DOHH2 (cell line): ENCODE data around the gene CENPT.

ENCODE experiments used
- H3F3A ChIP-seq: fragments of 200-600 bp; sonication (generic), shearing (Covaris generic); 2 replicates; pipeline ENCODE4 v1.6.0; 2016; ENCODE audit warnings: antibody characterized with exemption, mild to moderate bottlenecking; ENCODE audit not compliant: control insufficient read depth, insufficient read depth
- H3K27ac ChIP-seq: fragments of 200-600 bp; sonication (generic); 2 replicates; pipeline ENCODE4 v1.5.1; 2014; ENCODE audit warnings: low read depth, mild to moderate bottlenecking, low read length, moderate library complexity
- H3K27me3 ChIP-seq: fragments of 200-600 bp; sonication (generic); 2 replicates; pipeline ENCODE4 v1.6.1; 2014; ENCODE audit warnings: mild to moderate bottlenecking, low read length, mixed read lengths; ENCODE audit not compliant: control insufficient read depth
- H3K36me3 ChIP-seq: fragments of 200-600 bp; sonication (generic); 2 replicates; pipeline ENCODE4 v1.6.1; 2014; ENCODE audit warnings: mild to moderate bottlenecking, low read length, moderate library complexity, mixed read lengths; ENCODE audit not compliant: control insufficient read depth
- H3K4me1 ChIP-seq: fragments of 200-600 bp; sonication (generic); 2 replicates; pipeline ENCODE4 v1.6.1; 2014; ENCODE audit warnings: mild to moderate bottlenecking, low read length, mixed read lengths; ENCODE audit not compliant: control insufficient read depth
- H3K4me2 ChIP-seq: fragments of 200-600 bp; sonication (generic); 2 replicates; pipeline ENCODE4 v1.6.0; 2014; ENCODE audit warnings: mild to moderate bottlenecking, low read length, moderate library complexity
- H3K4me3 ChIP-seq: fragments of 200-600 bp; sonication (generic); 2 replicates; pipeline ENCODE4 v1.5.1; 2014; ENCODE audit warnings: mild to moderate bottlenecking, low read length, mixed read lengths
- H3K79me2 ChIP-seq: fragments of 200-600 bp; sonication (generic); 2 replicates; pipeline ENCODE4 v1.6.1; 2014; ENCODE audit warnings: mild to moderate bottlenecking, low read length, mixed read lengths; ENCODE audit not compliant: control insufficient read depth
- H3K9me2 ChIP-seq: fragments of 200-600 bp; sonication (generic); replicated peaks from 2 replicates; pipeline ENCODE4 v1.6.1; 2014; ENCODE audit warnings: mild to moderate bottlenecking, low read length, mixed read lengths; ENCODE audit not compliant: control insufficient read depth
- H3K9me3 ChIP-seq: fragments of 200-600 bp; sonication (generic); 2 replicates; pipeline ENCODE4 v1.6.1; 2014; ENCODE audit warnings: antibody characterized with exemption, low read length, mixed read lengths; ENCODE audit not compliant: control insufficient read depth, insufficient read depth
- H4K20me1 ChIP-seq: fragments of 200-600 bp; sonication (generic); 2 replicates; pipeline ENCODE4 v1.6.0; 2014; ENCODE audit warnings: low read depth, mild to moderate bottlenecking, antibody characterized with exemption, low read length, moderate library complexity; ENCODE audit not compliant: control insufficient read depth, insufficient read depth
- EZH2phosphoT487 ChIP-seq: fragments of 200-600 bp; sonication (generic); IDR thresholded peaks from 2 replicates; pipeline ENCODE4 v1.6.1; 2017; ENCODE audit warnings: borderline replicate concordance, mild to moderate bottlenecking, antibody characterized with exemption, low read length, moderate library complexity, mixed read lengths
- TF ChIP-seq, protein P1 (sequence below): fragments of 200-600 bp; sonication (generic); IDR thresholded peaks from one replicate; pipeline ENCODE4 v1.5.1; 2014; ENCODE audit warnings: antibody characterized with exemption, mild to moderate bottlenecking, low read depth, low read length; ENCODE audit not compliant: poor library complexity, severe bottlenecking

Gene CENPT

DNA sequence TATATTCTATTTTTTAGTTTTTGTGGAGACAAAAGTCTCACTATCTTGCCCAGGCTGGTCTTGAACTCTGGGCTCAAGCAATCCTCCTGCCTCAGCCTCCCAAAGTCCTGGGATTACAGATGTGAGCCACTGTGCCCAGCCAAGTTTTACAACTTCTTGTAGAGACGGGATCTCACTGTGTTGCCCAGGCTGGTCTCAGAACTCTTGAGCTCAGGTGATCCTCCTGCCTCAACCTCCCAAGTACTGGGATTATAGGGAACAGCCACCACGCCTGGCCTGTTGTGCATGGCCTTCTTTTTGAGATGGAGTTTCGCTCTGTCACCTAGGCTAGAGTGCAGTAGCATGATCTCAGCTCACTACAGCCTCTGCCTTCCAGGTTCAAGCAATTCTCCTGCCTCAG lies 6.2 kb upstream of the CENPT start:
- peaks cover 98% of the 10 kb centered on the region for H3K79me2 ChIP-seq
- peaks cover 29% of the 10 kb centered on the region for H3K36me3 ChIP-seq
- H3K4me1 ChIP-seq = peaks cover 6% of the 10 kb centered on the region; the same call in 1 of the 2 replicates
- H3K4me3 ChIP-seq = no peak overlapping the region
- H3K27me3 ChIP-seq = no peaks in the 10 kb centered on the region
- no peak overlapping the region for H3K27ac ChIP-seq
- TF ChIP-seq, protein P1, sequence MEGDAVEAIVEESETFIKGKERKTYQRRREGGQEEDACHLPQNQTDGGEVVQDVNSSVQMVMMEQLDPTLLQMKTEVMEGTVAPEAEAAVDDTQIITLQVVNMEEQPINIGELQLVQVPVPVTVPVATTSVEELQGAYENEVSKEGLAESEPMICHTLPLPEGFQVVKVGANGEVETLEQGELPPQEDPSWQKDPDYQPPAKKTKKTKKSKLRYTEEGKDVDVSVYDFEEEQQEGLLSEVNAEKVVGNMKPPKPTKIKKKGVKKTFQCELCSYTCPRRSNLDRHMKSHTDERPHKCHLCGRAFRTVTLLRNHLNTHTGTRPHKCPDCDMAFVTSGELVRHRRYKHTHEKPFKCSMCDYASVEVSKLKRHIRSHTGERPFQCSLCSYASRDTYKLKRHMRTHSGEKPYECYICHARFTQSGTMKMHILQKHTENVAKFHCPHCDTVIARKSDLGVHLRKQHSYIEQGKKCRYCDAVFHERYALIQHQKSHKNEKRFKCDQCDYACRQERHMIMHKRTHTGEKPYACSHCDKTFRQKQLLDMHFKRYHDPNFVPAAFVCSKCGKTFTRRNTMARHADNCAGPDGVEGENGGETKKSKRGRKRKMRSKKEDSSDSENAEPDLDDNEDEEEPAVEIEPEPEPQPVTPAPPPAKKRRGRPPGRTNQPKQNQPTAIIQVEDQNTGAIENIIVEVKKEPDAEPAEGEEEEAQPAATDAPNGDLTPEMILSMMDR = no peak
- TF ChIP-seq EZH2phosphoT487 = no peak
- H3K9me3 ChIP-seq = no peaks in the 10 kb centered on the region
- H3F3A ChIP-seq = no peaks in the 10 kb centered on the region
- H4K20me1 ChIP-seq = 0 out of 2 replicates have a peak, but pooled peaks cover 4% of the 10 kb centered on the region
- H3K4me2 ChIP-seq = no peak overlapping the region
- no peaks in the 10 kb centered on the region for H3K9me2 ChIP-seq

DNA sequence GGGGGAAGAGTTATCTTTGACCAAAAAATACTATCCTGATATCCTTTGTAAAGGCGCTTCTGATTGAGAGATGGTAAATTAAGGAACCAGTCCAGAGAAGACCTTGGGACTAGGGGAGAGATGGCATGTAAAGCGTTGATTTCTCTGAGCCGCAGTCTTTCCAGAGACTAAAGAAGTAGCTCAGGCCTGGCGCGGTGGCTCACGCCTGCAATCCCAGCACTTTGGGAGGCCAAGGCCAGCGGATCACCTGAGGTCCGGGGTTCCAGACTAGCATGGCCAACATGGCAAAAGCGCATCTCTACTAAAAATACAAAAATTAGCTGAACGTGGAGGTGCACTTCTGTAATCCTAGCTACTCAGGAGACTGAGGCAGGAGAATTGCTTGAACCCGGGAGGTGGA lies 625 bp upstream of the CENPT start:
- Histone ChIP-seq H3K4me2 (peak overlapping the region; percentile 78), H3K4me1 (peaks cover 42% of the 10 kb centered on the region), H3K27ac (no peak overlapping the region), H3K9me2 (no peaks in the 10 kb centered on the region), H3K4me3 (peak overlapping the region; percentile 77), H4K20me1 (peaks cover 6% of the 10 kb centered on the region), H3K27me3 (no peaks in the 10 kb centered on the region), H3K9me3 (no peaks in the 10 kb centered on the region), H3K36me3 (peaks cover 24% of the 10 kb centered on the region), H3K79me2 (peaks cover 92% of the 10 kb centered on the region), H3F3A (peaks cover 7% of the 10 kb centered on the region; the same call in 1 of the 2 replicates)
- TF ChIP-seq, protein P1 = no peak
- TF ChIP-seq EZH2phosphoT487 = no peak

DNA sequence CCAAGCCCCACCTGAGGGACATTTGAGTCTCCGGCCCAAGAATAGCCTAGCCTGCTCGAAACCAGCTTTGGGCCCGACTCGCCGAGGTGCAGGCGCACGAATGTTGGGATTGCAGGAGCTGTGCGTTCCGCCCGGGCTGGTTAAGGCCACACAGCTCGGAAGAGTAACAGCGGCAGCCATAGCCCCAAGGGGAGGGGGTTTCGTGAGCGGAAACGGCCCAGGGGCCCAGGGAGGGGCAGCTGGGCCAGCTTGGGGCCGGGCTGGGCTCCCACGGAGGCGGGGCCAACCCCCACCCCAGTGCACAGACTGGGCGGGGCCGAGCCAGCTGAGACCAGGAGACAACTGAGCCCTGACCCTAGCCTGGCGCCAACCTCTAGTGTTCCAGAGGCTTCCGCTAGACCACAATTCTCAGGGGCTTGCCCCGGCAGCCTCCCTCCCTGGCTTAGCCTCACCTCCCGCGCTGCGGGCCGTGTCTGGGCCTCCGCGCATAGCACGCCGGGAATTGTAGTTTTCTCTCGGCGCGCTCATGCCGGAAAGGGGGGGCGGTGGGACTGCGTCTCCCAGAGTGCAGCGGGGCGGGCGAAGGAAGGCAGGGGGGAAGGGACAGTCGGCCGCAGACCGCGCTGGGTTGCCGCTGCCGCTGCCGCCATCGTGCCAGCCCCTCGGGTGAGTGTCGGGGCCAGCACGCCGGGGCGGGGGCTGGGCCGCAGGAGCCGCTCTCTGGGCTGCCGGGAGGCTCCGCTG lies 1.0 kb downstream of the CENPT start, which contains the start of gene NUTF2:
Gene NUTF2, plus strand, starts transcription at position 614 of the 744 bp plus-strand sequence. CDS start 18,198 bp downstream, outside the sequence.
- TF ChIP-seq, protein P1 = no peak
- no peak for TF ChIP-seq EZH2phosphoT487
- Histone ChIP-seq H3K4me2 (peak within 1 kb of the TSS; percentile 78), H3K9me3 (no peaks in the 10 kb centered on the region), H3K27ac (peak within 1 kb of the TSS; percentile 67), H3K36me3 (peaks cover 25% of the 10 kb centered on the region), H3K9me2 (no peaks in the 10 kb centered on the region), H3F3A (peaks cover 7% of the 10 kb centered on the region; the same call in 1 of the 2 replicates), H4K20me1 (peaks cover 7% of the 10 kb centered on the region), H3K79me2 (peaks cover 84% of the 10 kb centered on the region), H3K4me3 (peak within 1 kb of the TSS; percentile 77), H3K27me3 (no peaks in the 10 kb centered on the region), H3K4me1 (peaks cover 46% of the 10 kb centered on the region)
